Left lobe of liver (tissue), 2 donors: ENCODE results near the gene CAMSAP1. TPM values are rescaled to one million over a fixed set of nuclear protein-coding genes. Genes with fewer than 3 reads are reported as not detected.

Source experiments
- ATAC-seq: fragments of 200-7000 bp; cut with Tn5 transposase; one replicate; pipeline ENCODE4 v1.9.1; 2020; ENCODE audit warnings: mild to moderate bottlenecking, moderate library complexity
- DNase-seq: peaks from one replicate; pipeline ENCODE4 v3.0.0-alpha.2; 2020; ENCODE audit warnings: low spot score
- total RNA-seq: library from RNA; stranded (reverse); gene quantifications from one replicate; pipeline ENCODE4 v1.2.1, GENCODE V29; 2021
- donor health status: DM: no; HTN: no; CAD: no; lungs with moderate emphysema.
- donor health status: DM: no; HTN: yes; CAD: no.

CAMSAP1 gene
- total RNA-seq, 1 donor from 2014 or later = 10.7 TPM

DNA sequence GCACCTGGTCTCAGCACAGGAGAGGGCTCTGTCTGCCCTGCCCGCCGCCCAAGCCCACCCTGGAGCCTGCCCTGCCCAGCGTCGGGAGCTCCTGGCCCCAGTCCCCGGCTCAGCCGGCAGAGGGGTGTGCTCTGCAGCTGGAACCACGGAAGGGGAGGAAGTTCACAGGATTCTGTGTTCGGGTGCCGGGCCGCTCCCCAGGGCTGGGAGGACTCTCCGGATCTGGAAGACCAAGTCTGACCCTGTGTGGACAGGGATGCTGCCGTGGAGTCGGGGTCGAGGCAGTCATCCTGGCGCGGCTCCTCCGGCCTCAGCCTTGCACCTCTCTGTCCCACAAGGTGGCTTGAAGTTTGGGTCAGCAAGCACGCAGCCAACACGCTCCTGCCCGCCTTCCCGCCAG is 126.7 kb downstream of the CAMSAP1 start:
- DNase-seq (no peak), ATAC-seq (no peak)

- no peak for DNase-seq
Measured at GRCh38 chr9:135780086-135780485, 127.3 kb downstream of the CAMSAP1 start.

GRCh38 chr9:135779571-135779970 is 127.8 kb downstream of the CAMSAP1 start:
- ATAC-seq (no peak), DNase-seq (no peak)

More at GRCh38 chr9:135780086-135780485, 127.3 kb downstream of the CAMSAP1 start:
- ATAC-seq = no peak

DNA sequence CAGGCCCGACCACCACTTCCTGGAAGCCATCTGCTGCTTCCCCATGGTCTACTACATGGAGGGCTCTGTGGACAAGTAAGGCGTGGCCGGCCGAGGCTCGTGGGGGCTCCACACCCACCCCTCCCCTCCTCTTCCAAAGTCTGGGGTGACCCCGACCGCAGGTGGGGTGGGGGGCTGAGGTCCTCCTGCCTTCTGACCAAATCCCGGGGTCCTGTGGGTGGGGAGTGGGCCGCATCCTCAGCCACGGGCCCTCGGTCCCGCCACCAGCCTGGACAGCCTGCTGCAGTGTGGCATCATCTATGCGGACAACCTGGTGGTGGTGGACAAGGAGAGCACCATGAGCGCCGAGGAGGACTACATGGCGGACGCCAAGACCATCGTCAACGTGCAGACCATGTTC is 128.9 kb downstream of the CAMSAP1 start:
- DNase-seq (no peak), ATAC-seq (no peak)

DNA sequence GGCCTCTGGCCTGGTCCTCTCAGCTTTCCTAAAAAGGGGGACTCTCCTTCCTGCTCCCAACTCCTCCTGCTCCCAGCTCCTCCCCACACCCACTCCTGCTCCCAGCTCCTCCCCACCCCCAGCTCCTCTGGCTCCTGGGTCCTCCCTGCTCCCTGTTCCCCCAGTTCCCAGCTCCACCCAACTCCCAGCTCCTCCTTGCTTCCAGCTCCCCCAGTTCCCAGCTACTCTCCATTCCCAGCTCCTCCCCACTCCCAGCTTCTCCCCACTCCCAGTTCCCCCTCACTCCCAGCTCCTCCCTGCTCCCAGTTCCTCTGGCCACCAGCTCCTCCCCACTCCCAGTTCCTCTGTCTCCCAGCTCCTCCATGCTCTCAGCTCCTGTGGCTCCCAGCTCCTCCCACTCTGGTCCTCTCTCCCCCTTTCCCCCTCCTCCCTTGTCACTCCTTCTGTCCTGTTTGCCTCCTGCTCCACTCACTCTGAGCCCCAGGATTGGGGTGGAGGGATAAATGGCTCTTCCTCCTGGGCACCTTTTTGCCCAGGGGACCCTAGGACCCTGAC is 129.6 kb downstream of the CAMSAP1 start:
- no peak for DNase-seq
- no peak for ATAC-seq

- no peak for DNase-seq
- ATAC-seq = no peak
Measured at GRCh38 chr9:135776893-135777622, 130.3 kb downstream of the CAMSAP1 start.

GRCh38 chr9:135775911-135776310 is 131.4 kb downstream of the CAMSAP1 start:
- no peak for DNase-seq

DNA sequence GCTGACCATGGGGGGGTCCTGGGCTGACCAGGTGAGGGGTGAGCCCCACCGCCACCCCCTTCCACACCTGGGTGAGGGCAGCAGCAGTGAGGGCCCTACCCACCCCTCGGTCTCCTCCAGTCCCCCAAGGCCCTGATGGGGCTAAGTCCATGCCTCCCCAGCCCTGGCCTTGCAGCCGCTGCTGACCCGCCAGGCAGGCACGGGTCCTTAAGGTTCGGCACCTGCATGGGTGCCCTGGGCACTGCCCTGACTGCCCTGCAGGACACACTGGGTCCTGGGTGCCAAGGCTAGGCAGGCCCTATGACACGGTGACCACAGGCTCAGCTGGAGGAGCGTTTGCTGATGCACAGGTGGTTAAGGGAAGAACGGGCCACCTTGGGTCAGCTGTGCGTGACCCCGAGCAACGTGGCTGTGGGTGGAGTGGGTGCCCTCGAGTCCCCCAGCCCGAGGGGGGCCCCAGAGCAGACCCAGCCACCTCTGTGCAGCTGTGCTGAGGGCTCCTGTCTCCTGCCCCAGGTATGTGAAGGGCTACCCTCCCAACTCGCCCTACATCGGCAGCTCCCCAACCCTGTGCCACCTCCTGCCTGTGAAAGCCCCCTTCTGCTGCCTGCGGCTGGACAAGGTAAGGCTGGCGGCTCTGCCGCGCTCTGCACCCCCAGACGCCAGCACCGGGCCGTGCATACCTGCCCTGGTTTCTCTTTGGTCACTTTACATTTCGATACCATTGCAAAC is 132.4 kb downstream of the CAMSAP1 start:
- peak; percentile 29 for ATAC-seq
- DNase-seq = no peak

More at GRCh38 chr9:135775911-135776310, 131.4 kb downstream of the CAMSAP1 start:
- no peak for ATAC-seq

- ATAC-seq (no peak), DNase-seq (no peak)
Measured at GRCh38 chr9:135774239-135774747, 133.1 kb downstream of the CAMSAP1 start.

DNA sequence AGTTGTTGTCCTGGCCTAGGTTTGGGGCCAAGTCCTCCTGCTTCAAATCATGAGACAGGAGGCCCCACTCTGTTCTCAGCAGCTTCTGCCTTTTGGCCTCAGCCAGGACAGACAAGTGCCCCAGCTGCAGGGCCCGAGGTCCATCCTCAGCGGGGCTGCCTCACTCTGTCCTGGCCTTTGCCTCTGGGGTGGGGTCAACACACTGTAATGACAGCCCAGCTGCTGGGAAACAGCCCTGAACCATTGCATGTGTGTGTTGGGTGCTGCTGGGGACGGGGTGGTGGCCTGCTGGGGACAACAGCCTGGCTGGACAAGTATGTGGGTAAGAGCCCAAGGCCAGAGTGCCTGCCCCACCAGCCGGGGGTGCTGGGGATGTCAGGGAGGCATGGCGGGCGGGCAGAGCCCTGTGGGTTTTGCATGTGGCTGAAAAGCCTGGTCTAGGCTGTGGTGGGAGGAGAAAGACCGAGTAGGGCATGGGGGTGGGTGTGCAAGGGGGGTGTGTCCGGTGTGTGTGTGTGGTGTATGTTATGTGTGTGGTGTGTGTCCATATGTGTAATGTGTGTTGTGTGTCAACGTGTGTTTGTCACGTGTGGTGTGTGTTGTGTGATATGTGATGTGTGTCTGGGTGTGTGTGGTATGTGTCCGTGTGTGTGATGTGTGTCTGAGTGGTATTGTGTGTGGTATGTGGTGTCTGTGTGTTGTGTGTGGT is 133.7 kb downstream of the CAMSAP1 start:
- DNase-seq = no peak
- no peak for ATAC-seq

- DNase-seq (no peak), ATAC-seq (no peak)
Measured at GRCh38 chr9:135772702-135773493, 134.4 kb downstream of the CAMSAP1 start.

DNA sequence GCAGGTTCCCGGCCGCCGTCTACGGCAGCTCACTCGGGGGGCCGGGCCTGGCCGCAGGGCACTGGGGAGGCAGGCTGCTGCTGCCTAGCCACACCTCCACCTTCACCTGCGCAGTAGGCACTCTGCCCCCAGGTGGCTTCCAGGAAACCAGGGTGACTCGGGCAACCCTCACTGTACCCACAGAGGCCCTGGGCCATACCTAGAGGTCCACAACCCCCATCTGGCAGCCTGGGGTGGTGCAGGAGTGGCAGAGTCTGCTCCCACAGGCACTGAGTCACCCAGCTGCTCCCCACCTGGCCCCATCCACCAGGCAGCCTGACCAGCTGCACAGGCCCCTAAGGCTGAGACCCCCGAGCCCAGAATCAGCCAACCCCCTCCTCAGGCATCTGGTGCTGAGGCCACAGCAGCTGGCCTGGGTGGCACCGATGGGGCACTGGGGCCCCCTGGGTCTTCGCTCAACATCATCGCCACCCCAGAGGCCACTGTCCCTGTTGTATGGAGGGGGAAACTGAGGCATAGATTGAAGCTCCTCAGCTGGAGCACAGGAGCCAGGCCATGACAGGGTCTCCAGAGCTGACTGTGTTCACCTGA is 135.2 kb downstream of the CAMSAP1 start:
- no peak for ATAC-seq
- DNase-seq = no peak

- ATAC-seq (no peak), DNase-seq (no peak)
Measured at GRCh38 chr9:135771401-135772051, 135.8 kb downstream of the CAMSAP1 start.

DNA sequence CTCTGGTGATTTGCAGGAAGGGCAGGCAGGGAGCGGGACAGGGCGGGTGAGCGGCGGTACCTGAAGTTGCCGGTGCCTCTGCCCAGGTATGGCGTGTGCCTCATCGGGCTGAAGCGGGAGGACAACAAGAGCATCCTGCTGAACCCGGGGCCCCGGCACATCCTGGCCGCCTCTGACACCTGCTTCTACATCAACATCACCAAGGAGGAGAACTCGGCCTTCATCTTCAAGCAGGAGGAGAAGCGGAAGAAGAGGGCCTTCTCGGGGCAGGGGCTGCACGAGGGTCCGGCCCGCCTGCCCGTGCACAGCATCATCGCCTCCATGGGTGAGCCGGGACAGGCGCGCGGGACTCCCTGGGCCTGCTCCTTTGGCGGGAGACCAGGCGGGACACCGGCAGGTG is 136.6 kb downstream of the CAMSAP1 start:
- DNase-seq (no peak), ATAC-seq (no peak)

- no peak for ATAC-seq
- DNase-seq = no peak
Measured at GRCh38 chr9:135770203-135770535, 137.2 kb downstream of the CAMSAP1 start.

DNA sequence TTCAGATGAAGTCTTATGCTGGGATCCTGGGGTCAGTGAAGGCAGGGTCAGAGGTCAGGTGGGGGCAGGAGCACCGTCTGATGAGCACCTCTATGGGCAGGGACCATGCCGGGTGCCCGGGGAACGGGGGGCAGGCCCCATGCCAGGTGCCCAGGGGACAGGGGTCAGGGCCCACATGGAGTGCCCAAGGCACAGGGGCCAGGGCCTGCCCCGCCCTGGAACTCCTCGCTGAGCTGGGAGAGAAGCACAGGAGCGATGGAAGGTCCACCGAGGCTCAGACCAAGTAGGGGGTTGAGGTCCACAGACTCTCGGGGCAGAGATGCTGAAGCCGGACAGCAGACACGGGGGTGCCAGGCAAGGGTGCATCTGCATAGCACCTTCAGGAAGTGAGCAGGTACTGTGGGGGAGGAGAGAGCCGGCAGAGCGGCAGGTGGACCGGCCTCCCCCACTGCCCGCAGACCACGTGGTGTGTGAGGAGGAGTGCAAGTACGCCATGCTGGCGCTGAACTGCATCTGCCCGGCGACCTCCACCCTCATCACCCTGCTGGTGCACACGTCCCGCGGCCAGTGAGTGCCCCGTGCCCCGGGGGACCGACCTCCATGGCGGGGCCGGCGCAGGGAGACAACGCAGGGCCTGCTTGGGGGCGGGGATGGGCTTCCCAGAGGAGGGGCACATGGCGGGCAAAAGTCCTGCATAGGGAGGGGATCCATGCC is 137.7 kb downstream of the CAMSAP1 start:
- DNase-seq = no peak
- no peak for ATAC-seq

GRCh38 chr9:135768516-135769218 is 138.7 kb downstream of the CAMSAP1 start:
- no peak for ATAC-seq
- DNase-seq = no peak

- DNase-seq = no peak
- no peak for ATAC-seq
Measured at GRCh38 chr9:135766707-135767106, 140.6 kb downstream of the CAMSAP1 start.
